A549 treated with CORT108297 at 1 μM for 4 hours (cell line): ENCODE measurements around the gene LGALS3BP. TPM values are rescaled to one million over a fixed set of nuclear protein-coding genes. Genes with fewer than 3 reads are reported as not detected.

ENCODE experiments used
- total RNA-seq: library from RNA; stranded (reverse); fragments of 200-300 nt; extraction: Qiagen RNA extraction; gene quantifications from 5 replicates; pipeline ENCODE4 v1.2.3, GENCODE V29; 2022

The LGALS3BP gene
- total RNA-seq: 74.5 to 89.6 TPM (median 82.6 TPM) in 5 replicates

GRCh38 chr17:78979780-78980623 is at the start of gene LGALS3BP:
TSS of gene LGALS3BP (minus strand) at chr17:78979923. CDS start at chr17:78977191, 2,732 bp downstream.

DNA sequence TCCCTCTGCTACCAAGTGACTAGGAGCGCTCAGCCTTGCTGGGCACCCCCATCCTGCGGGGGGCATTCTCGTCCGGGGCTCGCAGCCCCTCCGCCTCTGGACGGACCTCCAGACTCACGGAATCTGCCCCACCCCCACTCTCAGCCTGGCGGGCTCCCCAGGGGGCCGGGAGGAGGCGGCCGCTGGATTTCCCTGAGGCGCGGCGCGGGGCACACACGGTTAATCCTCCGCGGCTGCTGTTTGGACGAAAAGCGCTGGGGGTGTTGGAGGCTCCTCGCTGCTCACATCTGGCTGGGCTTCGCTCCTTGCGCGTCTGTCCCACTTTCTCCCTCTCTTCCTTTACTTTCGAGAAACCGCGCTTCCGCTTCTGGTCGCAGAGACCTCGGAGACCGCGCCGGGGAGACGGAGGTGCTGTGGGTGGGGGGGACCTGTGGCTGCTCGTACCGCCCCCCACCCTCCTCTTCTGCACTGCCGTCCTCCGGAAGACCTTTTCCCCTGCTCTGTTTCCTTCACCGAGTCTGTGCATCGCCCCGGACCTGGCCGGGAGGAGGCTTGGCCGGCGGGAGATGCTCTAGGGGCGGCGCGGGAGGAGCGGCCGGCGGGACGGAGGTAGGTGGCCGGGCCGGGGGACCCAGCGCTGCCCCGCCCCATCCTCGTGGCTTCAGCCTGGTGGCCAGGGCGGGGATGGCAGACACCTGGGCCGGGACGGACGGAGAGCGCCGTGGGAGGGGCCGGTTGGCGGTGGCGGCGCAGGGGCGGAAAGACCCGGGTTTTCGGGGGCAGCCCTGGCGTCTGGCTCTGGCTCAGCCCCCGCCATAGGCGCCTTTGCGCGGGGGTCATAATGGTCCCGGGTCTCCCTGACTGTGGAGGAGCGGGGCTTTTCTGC is 44.4 kb upstream of the LGALS3BP start, which contains the start of gene C1QTNF1:
TSS of gene C1QTNF1 (plus strand) at position 284 of the 886 bp plus-strand sequence. CDS start 19,800 bp downstream, outside the sequence.

DNA sequence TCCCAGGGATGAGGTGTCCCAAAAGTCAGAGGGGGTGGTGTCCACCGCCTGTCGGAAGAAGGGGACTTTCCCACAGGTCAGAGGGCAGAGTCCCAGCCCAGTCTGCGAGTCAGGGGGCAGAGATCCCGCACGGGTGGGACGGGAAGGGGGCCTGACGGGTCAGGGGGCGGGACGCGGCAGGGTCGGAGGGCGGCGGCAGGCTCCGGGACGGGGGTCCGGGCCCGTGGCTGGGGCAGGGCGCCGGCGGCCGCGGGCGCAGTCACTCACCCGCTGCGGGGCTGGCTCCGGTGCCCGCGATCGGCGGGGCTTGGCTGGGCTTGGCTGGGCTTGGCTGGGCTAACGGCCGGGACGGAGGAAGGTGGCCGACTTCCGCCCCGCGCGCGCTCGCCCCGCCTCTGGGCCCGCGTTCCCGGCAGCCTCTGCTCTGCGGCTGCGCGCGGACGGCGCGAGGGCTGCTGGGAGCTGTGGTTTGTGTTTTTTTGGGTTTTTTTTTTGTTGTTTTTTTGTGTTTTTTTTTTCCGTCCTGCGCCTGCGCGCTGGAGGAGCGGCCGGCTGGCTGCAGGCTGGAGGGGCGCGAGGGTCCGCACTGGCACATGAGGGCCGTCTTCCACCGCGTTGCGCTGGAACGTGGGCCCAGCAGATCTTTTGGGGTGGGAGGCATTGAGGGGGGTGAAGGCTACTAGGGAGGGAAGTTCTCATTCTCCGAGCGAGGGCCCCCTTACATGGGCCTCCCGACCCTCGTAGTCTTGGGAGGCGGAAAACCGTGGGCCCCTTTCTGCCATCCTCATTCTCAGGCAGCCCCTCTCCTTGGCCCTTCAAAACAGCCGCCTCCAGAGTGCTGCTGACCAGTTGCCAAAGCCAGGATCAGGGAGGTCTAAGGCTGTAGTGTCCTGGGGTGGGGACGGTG is 29.9 kb upstream of the LGALS3BP start, which contains the start of gene CANT1:
TSS of gene CANT1 (minus strand) at position 368 of the 907 bp plus-strand sequence. CDS start 12,142 bp downstream, outside the sequence.

GRCh38 chr17:78925234-78925633 is 54.5 kb downstream of the LGALS3BP start, which contains the start of gene TIMP2:
TSS of gene TIMP2 (minus strand) at chr17:78925387. CDS start at chr17:78925088, 299 bp downstream.

Other genes starting within 250 kb of the LGALS3BP start
- 48.9 to 60.7 TPM (median 52.0 TPM) in 5 replicates for gene CYTH1, start 197.7 kb downstream of the LGALS3BP start, total RNA-seq
- 50.5 to 64.7 TPM (median 58.8 TPM) in 5 replicates for gene USP36, start 139.1 kb downstream of the LGALS3BP start, total RNA-seq
- 0.36 to 0.55 TPM (median 0.49 TPM) in 5 replicates for gene CEP295NL, start 76.7 kb downstream of the LGALS3BP start, total RNA-seq
- 185 to 241 TPM (median 206 TPM) in 5 replicates for gene TIMP2, start 54.5 kb downstream of the LGALS3BP start, total RNA-seq
- gene CANT1, start 29.8 kb upstream of the LGALS3BP start, total RNA-seq: 83.1 to 88.4 TPM (median 83.9 TPM) in 5 replicates
- gene C1QTNF1, start 44.2 kb upstream of the LGALS3BP start, total RNA-seq: 35.8 to 45.3 TPM (median 40.2 TPM) in 5 replicates
- gene ENGASE, start 94.9 kb upstream of the LGALS3BP start, total RNA-seq: 13.0 to 27.2 TPM (median 20.6 TPM) in 5 replicates